Pancreas (tissue), 10 donors: ENCODE data around the gene EEF1AKMT3. TPM values are rescaled to one million over a fixed set of nuclear protein-coding genes. Genes with fewer than 3 reads are reported as not detected.
A peak's percentile ranks its signal among the peaks of the same experiment; 100 is the strongest.

ENCODE experiments used
- ATAC-seq, 4 donors: fragments of 200-7000 bp; cut with Tn5 transposase; one replicate each; pipeline versions ENCODE4 v1.8.0 to v1.9.1; 2020; ENCODE audit warnings: mild to moderate bottlenecking in 4 of 4, moderate library complexity in 4 of 4
- DNase-seq, 6 donors: peaks; one replicate each; pipeline ENCODE4 v3.0.0-alpha.2; 2020
- FAIRE-seq: peaks from 2 replicates; lab custom pipeline; 2012; peaks lifted over from hg19 to GRCh38; lab: Jason Lieb, UNC
- H3K27ac ChIP-seq, 4 donors: fragments of 200-600 bp; sonication (generic); 1 replicate in 3 of 4; 2 replicates in 1 of 4; pipeline versions ENCODE4 v1.5.0 to v1.8.0; 2020
- H3K27me3 ChIP-seq, 4 donors: fragments of 200-600 bp; one replicate each; pipeline ENCODE4 v1.8.0; 2021
- H3K36me3 ChIP-seq, 3 donors: fragments of 200-600 bp; sonication (generic) in 1 of 3; one replicate each; pipeline versions ENCODE4 v1.5.0 to v1.8.0; 2020 to 2021
- H3K4me1 ChIP-seq, 3 donors: fragments of 200-600 bp; one replicate each; pipeline ENCODE4 v1.8.0; 2021
- H3K4me3 ChIP-seq, 4 donors: fragments of 200-600 bp; sonication (generic) in 2 of 4; one replicate each; pipeline versions ENCODE4 v1.5.0 to v1.8.0; 2020 to 2021
- H3K9me3 ChIP-seq, 4 donors: fragments of 200-600 bp; one replicate each; pipeline ENCODE4 v1.8.0; 2021
- whole genome bisulfite sequencing, 2 donors: extraction: QIAGEN DNeasy Blood & Tissue Kit; methylation state at CpG; one replicate each; pipeline ENCODE4 v1.1.7; 2013; 5-methylcytosine and 5-hydroxymethylcytosine counted together
- intact Hi-C, 3 donors: fragments of 100-400 bp; cut with DNase I; formaldehyde crosslinking; loops; one replicate each; pipeline versions ENCODE4 v1.11.1 to v1.14.2; 2022
- polyA plus RNA-seq, 2 donors: library from polyadenylated mRNA; stranded (reverse); fragments of 200-250 nt; gene quantifications; one replicate each; pipeline ENCODE4 v1.2.3, GENCODE V29; 2013
- total RNA-seq, 6 donors: library from RNA; stranded (reverse); fragmentation: NEBNext Ultra II Directional in 4 of 6; extraction: Animal tissue kit (Norgen Biotek cat#: 25700) in 4 of 6; gene quantifications; one replicate each; pipeline versions ENCODE4 v1.2.1 to v1.2.4, GENCODE V29; 2021 to 2023
- TF ChIP-seq, protein P1 (sequence below), 4 donors: fragments of 200-600 bp; sonication (generic) in 3 of 4; IDR thresholded peaks; one replicate each; pipeline versions ENCODE4 v1.5.0 to v1.8.0; 2021; ENCODE audit warnings: antibody characterized with exemption in 4 of 4
- donor health status: healthy with polysubstance abuse.
- donor health status: DM: no; HTN: no; CAD: no; lungs with moderate emphysema.
- donor health status: DM: no; HTN: no; CAD: no.
- donor health status: control.
- donor health status: control.
- donor health status: Bipolar disorder and iron deficiency.
- donor health status: DM: yes; HTN: yes; CAD: no.
- donor health status: DM: no; HTN: no; CAD: no.
- donor health status: DM: no; HTN: no; CAD: no.
- donor health status: DM: yes; HTN: yes; CAD: no.

Gene EEF1AKMT3
- total and polyA plus RNA-seq, 8 donors = 3.7 to 20.8 (median 14.4) TPM

DNA sequence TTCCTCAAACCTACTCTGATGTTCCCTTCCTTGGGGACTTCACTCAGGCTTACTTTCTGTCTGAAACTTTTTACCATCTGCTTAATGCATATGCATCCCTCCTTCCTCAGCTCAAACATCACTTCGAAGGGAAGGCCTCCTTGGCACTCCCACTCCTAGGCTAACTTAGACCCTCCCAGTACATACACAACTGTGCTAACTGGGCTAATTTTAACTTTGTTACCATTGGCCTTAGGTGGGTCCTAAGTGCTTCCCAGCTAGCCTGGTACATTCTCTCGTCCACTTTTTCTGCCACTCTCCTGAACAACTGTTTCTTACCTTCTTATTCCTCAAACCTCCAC, 3.8 kb downstream of the EEF1AKMT3 start:
- H3K27ac ChIP-seq = no peak overlapping the region
- H3K36me3 ChIP-seq = no peaks in the 10 kb centered on the region
- WGBS, 2 donors = 82 to 91% methylated on average over 2 of the region's 2 CpGs
- no peak for FAIRE-seq
- intact Hi-C loops = no loop called here
- ATAC-seq = no peak
- no peaks in the 10 kb centered on the region for H3K27me3 ChIP-seq
- DNase-seq = no peak
- peaks cover 2 to 13% (median 6%) of the 10 kb centered on the region in 3 donors for H3K4me1 ChIP-seq
- TF ChIP-seq, protein P1, sequence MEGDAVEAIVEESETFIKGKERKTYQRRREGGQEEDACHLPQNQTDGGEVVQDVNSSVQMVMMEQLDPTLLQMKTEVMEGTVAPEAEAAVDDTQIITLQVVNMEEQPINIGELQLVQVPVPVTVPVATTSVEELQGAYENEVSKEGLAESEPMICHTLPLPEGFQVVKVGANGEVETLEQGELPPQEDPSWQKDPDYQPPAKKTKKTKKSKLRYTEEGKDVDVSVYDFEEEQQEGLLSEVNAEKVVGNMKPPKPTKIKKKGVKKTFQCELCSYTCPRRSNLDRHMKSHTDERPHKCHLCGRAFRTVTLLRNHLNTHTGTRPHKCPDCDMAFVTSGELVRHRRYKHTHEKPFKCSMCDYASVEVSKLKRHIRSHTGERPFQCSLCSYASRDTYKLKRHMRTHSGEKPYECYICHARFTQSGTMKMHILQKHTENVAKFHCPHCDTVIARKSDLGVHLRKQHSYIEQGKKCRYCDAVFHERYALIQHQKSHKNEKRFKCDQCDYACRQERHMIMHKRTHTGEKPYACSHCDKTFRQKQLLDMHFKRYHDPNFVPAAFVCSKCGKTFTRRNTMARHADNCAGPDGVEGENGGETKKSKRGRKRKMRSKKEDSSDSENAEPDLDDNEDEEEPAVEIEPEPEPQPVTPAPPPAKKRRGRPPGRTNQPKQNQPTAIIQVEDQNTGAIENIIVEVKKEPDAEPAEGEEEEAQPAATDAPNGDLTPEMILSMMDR (IDR thresholded peaks at IDR 0.05) = no peak
- no peaks in the 10 kb centered on the region for H3K9me3 ChIP-seq
- no peak overlapping the region for H3K4me3 ChIP-seq

DNA sequence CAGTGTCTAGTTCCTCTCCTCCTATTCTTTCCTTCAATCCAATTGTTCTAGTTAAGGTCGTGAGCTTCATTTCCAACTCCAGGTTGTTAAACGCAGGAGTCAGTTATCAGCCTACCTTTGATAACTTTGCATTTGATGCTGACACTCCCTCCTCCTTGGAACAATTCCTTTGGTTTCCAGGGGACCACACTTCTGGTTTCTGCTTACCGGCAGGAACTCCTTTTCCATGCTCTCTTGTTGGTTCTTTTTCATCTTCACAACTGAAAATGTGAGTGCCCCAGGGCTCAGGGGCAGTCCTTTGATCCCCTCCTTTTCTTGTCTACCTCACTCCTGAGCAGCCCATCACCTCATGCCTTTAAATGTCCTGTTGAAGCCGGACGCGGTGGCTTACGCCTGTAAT, 5.0 kb downstream of the EEF1AKMT3 start:
- TF ChIP-seq, protein P1 (IDR thresholded peaks at IDR 0.05) = no peak
- DNase-seq (no peak), ATAC-seq (no peak), FAIRE-seq (no peak)
- Histone ChIP-seq H3K27me3 (no peaks in the 10 kb centered on the region), H3K4me3 (no peak overlapping the region), H3K9me3 (no peaks in the 10 kb centered on the region), H3K36me3 (no peaks in the 10 kb centered on the region), H3K4me1 (peaks cover 5 to 11% (median 10%) of the 10 kb centered on the region in 3 donors), H3K27ac (no peak overlapping the region)
- WGBS, 2 donors = 78 to 83% methylated on average over 7 of the region's 7 CpGs
- intact Hi-C loops = no loop called here

DNA sequence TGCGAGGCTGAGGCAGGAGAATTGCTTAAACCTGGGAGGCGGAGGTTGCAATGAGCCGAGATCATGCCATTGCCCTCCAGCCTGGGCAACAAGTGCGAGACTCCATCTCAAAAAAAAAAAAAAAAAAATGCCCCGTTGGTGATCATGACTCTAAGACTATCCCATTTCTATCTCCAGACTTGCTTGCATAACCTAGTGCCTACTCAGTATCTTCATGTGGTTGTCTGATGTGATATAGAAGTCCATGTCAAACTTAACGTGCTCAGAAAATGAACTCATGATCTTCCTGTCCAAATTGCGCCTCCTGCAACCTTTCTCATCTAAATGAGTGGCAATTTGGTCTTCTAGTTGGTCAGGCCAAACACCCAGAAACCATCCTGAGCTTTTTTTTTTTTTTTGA, 5.5 kb downstream of the EEF1AKMT3 start:
- H3K9me3 ChIP-seq = no peaks in the 10 kb centered on the region
- DNase-seq (no peak), ATAC-seq (no peak), FAIRE-seq (no peak)
- H3K4me3 ChIP-seq = no peak overlapping the region
- intact Hi-C loops = no loop called here
- 91 to 94% methylated on average over 7 of the region's 7 CpGs for WGBS, 2 donors
- H3K27me3 ChIP-seq = no peaks in the 10 kb centered on the region
- no peak overlapping the region for H3K27ac ChIP-seq
- no peaks in the 10 kb centered on the region for H3K36me3 ChIP-seq
- peaks cover 6 to 11% (median 10%) of the 10 kb centered on the region in 3 donors for H3K4me1 ChIP-seq
- TF ChIP-seq, protein P1 (IDR thresholded peaks at IDR 0.05) = no peak

DNA sequence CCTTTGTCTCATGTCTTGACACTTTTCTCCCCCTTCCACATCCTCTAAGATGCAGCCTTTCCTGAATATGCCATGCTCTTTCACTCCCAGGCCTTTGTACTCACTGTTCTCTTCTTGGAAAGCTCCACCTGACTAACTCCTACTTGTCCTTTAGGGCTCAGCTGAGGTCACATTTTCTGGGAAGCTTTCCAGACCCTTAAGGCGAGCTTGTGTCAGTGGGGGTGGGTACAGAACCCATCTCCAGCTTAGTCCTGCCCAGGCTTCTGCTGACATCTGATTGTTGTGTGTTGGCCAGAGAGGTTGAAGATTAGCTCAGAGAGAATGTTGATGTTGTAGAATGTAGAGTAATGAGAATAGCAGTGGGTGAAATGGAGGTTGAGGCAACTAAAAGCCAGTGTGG, 7.3 kb downstream of the EEF1AKMT3 start:
- peaks cover 4 to 15% (median 14%) of the 10 kb centered on the region in 3 donors for H3K4me1 ChIP-seq
- no peak overlapping the region for H3K27ac ChIP-seq
- ATAC-seq (no peak), FAIRE-seq (no peak), DNase-seq (no peak)
- H3K9me3 ChIP-seq = no peaks in the 10 kb centered on the region
- H3K4me3 ChIP-seq = no peak overlapping the region
- intact Hi-C loops = no loop called here
- no peaks in the 10 kb centered on the region for H3K36me3 ChIP-seq
- no peaks in the 10 kb centered on the region for H3K27me3 ChIP-seq
- 42 to 54% methylated on average over 1 of the region's 1 CpG for WGBS, 2 donors
- TF ChIP-seq, protein P1 (IDR thresholded peaks at IDR 0.05) = no peak

DNA sequence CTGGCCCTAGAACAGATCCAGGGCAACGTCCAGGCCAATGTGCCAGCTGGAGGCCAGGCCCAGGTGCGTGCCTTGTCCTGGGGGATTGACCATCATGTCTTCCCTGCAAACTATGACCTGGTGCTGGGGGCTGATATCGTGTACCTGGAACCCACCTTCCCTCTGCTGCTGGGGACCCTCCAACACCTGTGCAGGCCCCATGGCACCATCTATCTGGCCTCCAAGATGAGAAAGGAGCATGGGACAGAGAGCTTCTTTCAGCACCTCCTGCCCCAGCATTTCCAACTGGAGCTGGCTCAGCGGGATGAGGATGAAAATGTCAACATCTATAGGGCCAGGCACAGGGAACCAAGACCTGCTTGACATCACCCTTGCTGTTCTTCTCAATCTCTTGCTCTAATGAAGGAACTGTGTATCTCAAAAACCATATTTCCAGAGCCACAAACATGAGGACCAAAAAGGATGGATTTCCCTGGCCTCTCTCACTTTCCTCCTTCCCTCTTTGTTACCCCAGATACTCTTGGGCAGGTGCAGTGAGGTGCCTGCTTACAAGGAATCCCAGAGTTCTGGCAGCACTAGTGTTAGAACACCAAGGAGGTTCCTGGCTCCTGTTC, 8.0 kb downstream of the EEF1AKMT3 start:
- DNase-seq (peak in 1 of 6 donors; percentile 45), FAIRE-seq (no peak), ATAC-seq (no peak)
- H3K36me3 ChIP-seq = peaks cover 0 to 4% (median 0%) of the 10 kb centered on the region in 3 donors
- peaks cover 4 to 15% (median 14%) of the 10 kb centered on the region in 3 donors for H3K4me1 ChIP-seq
- no peaks in the 10 kb centered on the region for H3K27me3 ChIP-seq
- 82 to 89% methylated on average over 4 of the region's 4 CpGs for WGBS, 2 donors
- no peaks in the 10 kb centered on the region for H3K9me3 ChIP-seq
- H3K27ac ChIP-seq = no peak overlapping the region
- intact Hi-C loops = no loop called here
- TF ChIP-seq, protein P1 (IDR thresholded peaks at IDR 0.05) = no peak
- no peak overlapping the region for H3K4me3 ChIP-seq
